ENCODE results near the gene DPP7.

DNA sequence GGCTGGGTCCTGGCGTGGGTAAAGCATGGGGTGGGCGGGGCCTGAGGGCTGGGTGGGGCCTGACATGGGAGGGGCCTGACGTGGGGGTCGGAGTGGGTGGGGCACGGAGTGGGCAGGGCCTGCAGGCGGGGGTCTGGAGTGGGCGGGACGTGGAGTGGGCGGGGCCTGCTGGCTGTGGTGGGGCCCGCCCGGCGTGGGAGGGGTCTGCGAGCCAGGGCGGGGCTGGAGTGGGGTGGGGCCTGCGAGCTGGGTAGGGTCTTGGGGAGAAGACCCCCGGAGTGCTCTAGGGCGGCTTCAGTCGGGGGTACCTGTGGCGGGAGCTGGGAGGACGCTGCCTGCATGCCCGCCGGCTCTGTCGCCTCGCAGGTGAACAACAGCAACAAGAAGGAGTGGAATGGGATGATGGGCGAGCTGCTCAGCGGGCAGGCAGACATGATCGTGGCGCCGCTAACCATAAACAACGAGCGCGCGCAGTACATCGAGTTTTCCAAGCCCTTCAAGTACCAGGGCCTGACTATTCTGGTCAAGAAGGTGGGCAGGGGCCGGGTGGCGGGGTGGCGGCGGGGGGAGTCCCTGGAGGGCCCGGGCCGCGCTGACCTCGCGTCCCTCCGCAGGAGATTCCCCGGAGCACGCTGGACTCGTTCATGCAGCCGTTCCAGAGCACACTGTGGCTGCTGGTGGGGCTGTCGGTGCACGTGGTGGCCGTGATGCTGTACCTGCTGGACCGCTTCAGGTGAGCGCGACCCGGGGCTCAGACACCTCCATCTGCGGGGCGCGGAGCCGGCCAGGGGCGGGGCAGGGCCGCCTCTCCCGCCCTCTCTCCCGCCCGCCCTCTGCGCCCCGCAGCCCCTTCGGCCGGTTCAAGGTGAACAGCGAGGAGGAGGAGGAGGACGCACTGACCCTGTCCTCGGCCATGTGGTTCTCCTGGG lies 47.3 kb upstream of the DPP7 start:
- TF ChIP-seq, protein P1, sequence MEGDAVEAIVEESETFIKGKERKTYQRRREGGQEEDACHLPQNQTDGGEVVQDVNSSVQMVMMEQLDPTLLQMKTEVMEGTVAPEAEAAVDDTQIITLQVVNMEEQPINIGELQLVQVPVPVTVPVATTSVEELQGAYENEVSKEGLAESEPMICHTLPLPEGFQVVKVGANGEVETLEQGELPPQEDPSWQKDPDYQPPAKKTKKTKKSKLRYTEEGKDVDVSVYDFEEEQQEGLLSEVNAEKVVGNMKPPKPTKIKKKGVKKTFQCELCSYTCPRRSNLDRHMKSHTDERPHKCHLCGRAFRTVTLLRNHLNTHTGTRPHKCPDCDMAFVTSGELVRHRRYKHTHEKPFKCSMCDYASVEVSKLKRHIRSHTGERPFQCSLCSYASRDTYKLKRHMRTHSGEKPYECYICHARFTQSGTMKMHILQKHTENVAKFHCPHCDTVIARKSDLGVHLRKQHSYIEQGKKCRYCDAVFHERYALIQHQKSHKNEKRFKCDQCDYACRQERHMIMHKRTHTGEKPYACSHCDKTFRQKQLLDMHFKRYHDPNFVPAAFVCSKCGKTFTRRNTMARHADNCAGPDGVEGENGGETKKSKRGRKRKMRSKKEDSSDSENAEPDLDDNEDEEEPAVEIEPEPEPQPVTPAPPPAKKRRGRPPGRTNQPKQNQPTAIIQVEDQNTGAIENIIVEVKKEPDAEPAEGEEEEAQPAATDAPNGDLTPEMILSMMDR (IDR thresholded peaks at IDR 0.05; ENCODE audit: low read length), result no peak
- no peak for TF ChIP-seq EZH2 (optimal IDR thresholded peaks at IDR 0.05; ENCODE audit: low read depth, low read length)

All from MM.1S (cell line).